IPS-18a (cell line): ENCODE data around the gene CCN2.
"Not testable (repeated sequence)": the region's sequence is repeated elsewhere in the genome, so short reads cannot be mapped to it uniquely, and the experiment has no call there.

Experiments used
- H3K27ac ChIP-seq: one replicate; pipeline ENCODE4 v1.5.1; 2013; ENCODE audit warnings: low read length
- H3K27me3 ChIP-seq: one replicate; pipeline ENCODE4 v1.6.1; 2013; ENCODE audit warnings: mild to moderate bottlenecking, low read length; ENCODE audit not compliant: control insufficient read depth, insufficient read depth
- H3K36me3 ChIP-seq: one replicate; pipeline ENCODE4 v1.6.1; 2013; ENCODE audit warnings: low read depth, low read length; ENCODE audit not compliant: control insufficient read depth
- H3K4me1 ChIP-seq: one replicate; pipeline ENCODE4 v1.6.1; 2013; ENCODE audit warnings: low read depth, low read length; ENCODE audit not compliant: control insufficient read depth
- H3K4me3 ChIP-seq: one replicate; pipeline ENCODE4 v1.5.1; 2013; ENCODE audit warnings: low read length
- H3K9ac ChIP-seq: one replicate; pipeline ENCODE4 v1.6.1; 2013; ENCODE audit warnings: mild to moderate bottlenecking, low read length, moderate library complexity
- H3K9me3 ChIP-seq: one replicate; pipeline ENCODE4 v1.6.1; 2013; ENCODE audit warnings: low read depth, low read length; ENCODE audit not compliant: control insufficient read depth

The CCN2 gene

DNA sequence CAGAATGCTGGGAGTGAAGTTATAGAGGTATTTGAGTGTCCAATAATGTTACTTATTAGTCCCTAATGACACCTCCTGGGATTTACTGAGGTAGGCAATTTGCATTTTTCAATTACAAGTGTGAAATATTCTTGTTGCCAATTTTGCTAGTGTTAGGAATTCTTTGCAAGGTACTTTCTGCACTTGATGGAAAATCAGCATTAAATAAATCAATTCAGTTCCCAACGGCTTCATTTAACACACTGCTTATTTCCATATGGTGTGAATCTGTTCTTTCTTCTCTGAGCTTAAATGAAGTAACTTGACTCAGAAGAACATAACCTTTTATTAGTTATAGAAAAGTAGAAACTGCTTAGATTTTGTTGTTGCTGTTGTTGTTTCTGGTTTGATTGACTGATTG, 21.2 kb downstream of the CCN2 start:
- Histone ChIP-seq H3K4me1 (no peaks in the 10 kb centered on the region), H3K36me3 (no peaks in the 10 kb centered on the region), H3K9ac (no peak overlapping the region), H3K27me3 (no peaks in the 10 kb centered on the region), H3K9me3 (no peaks in the 10 kb centered on the region), H3K27ac (no peak overlapping the region), H3K4me3 (no peak overlapping the region)

DNA sequence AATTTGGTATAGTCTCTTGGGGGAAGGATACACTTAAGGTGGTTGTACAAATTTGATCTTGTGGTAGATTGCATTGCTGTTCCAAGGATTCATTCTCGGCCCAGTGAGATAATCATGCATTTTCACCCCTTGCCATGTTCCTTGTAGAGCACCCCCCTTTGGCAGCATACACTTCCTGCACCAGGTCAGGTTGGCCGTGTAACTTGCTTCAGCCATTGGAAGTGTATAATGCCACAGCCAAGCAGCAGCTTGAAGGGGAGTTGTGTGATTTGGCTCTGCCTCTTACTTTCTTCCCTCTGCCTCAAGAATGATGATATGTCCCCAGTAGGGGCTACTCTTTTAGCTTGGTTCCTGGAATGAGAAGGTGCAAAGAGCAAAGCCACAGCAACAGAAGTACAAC, 21.9 kb downstream of the CCN2 start:
- Histone ChIP-seq H3K4me1 (no peaks in the 10 kb centered on the region), H3K27ac (no peak overlapping the region), H3K27me3 (no peaks in the 10 kb centered on the region), H3K4me3 (no peak overlapping the region), H3K9ac (no peak overlapping the region), H3K9me3 (no peaks in the 10 kb centered on the region), H3K36me3 (no peaks in the 10 kb centered on the region)

DNA sequence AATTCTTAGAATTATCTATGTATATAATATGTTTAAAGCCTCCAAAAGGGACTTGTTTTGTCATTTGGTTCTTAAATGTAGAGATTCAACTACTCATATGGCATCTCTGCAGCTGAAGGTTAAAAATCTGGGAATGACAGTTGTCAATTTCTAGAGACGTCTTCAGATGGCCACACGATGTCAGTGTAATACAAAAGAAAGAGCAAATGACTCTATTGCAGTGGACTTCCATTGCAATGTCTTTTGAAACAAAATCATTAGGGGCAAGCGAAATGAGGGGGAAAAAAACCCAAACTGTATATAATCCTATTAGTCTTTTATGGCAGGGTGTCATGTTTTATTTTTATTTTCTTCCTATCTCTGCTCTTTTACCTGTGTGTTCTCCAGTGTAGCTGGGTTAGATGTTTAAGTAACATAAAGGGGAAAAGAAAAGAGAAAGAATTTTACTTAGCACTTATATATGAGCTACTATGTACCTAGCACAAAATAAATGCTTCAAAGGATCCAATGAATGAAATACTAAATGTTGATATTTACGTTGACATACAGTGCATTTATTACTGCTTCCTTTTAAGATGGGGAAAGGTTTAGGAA, 26.2 kb downstream of the CCN2 start:
- no peaks in the 10 kb centered on the region for H3K9me3 ChIP-seq
- H3K4me3 ChIP-seq: no peak overlapping the region
- no peak overlapping the region for H3K9ac ChIP-seq
- no peak overlapping the region for H3K27ac ChIP-seq
- no peaks in the 10 kb centered on the region for H3K27me3 ChIP-seq
- no peaks in the 10 kb centered on the region for H3K36me3 ChIP-seq
- no peaks in the 10 kb centered on the region for H3K4me1 ChIP-seq

DNA sequence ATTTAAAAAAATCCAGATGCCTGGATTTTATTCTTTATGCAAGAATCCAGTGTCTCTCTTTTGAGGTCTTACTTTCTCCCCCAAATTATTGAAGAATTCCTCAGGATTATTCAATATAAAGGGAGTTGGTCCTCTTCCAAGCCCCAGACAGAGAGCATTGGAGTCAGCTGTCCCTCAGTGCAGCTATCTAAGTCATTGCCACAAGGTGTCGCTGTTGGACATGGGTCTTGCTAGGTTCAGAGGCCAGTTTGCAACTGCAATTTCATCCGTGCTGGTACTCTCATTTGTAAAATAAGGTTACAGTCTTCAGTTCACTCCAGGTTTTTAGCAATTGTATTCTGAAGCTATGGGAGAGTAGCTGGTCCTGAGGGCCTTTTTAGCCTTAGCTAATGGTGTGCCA, 27.8 kb downstream of the CCN2 start:
- Histone ChIP-seq H3K36me3 (peaks cover 5% of the 10 kb centered on the region), H3K4me3 (no peak overlapping the region), H3K9me3 (peaks cover 3% of the 10 kb centered on the region), H3K4me1 (no peaks in the 10 kb centered on the region), H3K27me3 (no peaks in the 10 kb centered on the region), H3K27ac (no peak overlapping the region), H3K9ac (no peak overlapping the region)

DNA sequence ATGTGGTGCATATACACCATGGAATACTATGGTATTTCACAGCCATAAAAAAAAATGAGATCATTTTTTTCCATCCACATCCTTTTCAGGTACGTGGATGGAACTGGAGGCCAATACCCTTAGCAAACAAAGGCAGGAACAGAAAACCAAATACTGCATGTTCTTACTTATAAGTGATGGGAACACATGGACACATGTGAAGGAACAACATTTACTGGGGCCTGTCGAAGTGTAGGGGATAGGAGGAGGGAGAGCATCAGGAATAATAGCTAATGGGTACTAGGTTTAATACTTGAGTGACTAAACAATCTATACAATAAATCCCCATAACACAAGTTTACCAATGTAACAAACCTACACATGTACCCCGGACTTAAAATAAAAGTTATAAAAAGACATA, 30.5 kb downstream of the CCN2 start:
- Histone ChIP-seq H3K4me1 (no peaks in the 10 kb centered on the region), H3K27ac (no peak overlapping the region), H3K4me3 (no peak overlapping the region), H3K9me3 (peaks cover 13% of the 10 kb centered on the region), H3K9ac (no peak overlapping the region), H3K36me3 (peaks cover 15% of the 10 kb centered on the region), H3K27me3 (no peaks in the 10 kb centered on the region)

- no peak overlapping the region for H3K9ac ChIP-seq
- H3K4me1 ChIP-seq: no peaks in the 10 kb centered on the region
- H3K4me3 ChIP-seq: no peak overlapping the region
- H3K27ac ChIP-seq: no peak overlapping the region
- H3K9me3 ChIP-seq: peaks cover 16% of the 10 kb centered on the region
- H3K27me3 ChIP-seq: no peaks in the 10 kb centered on the region
- H3K36me3 ChIP-seq: peaks cover 32% of the 10 kb centered on the region
These were observed 32.4 kb downstream of the CCN2 start for GRCh38 chr6:131918650-131919355.

GRCh38 chr6:131917763-131918649, 33.2 kb downstream of the CCN2 start:
- H3K4me3 ChIP-seq: no peak overlapping the region

DNA sequence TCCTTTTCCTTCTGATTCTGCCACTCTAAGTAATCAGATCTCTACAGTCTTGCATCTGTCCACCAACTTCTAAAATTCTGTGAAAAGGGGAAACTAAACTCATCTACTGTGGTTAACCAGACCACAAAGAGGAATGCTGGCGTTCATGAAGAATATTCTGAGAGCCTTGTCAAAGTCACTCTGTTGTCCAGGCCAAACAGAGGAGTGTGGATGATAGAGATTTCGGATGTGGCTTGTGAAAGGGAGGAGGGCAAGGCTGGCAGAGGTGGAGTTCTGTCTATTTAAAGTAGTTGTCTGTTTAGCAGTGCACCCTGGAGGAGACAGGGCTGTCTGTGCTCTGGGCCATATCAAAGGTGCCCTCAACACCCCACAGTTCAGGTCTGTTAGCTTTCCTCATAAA, 33.9 kb downstream of the CCN2 start:
- Histone ChIP-seq H3K36me3 (peaks cover 43% of the 10 kb centered on the region), H3K27me3 (no peaks in the 10 kb centered on the region), H3K9ac (no peak overlapping the region), H3K4me3 (no peak overlapping the region), H3K27ac (no peak overlapping the region), H3K4me1 (no peaks in the 10 kb centered on the region), H3K9me3 (peaks cover 16% of the 10 kb centered on the region)

More at GRCh38 chr6:131917763-131918649, 33.2 kb downstream of the CCN2 start:
- Histone ChIP-seq H3K4me1 (no peaks in the 10 kb centered on the region), H3K9ac (no peak overlapping the region), H3K27me3 (no peaks in the 10 kb centered on the region), H3K9me3 (peaks cover 16% of the 10 kb centered on the region), H3K36me3 (peaks cover 39% of the 10 kb centered on the region), H3K27ac (no peak overlapping the region)

DNA sequence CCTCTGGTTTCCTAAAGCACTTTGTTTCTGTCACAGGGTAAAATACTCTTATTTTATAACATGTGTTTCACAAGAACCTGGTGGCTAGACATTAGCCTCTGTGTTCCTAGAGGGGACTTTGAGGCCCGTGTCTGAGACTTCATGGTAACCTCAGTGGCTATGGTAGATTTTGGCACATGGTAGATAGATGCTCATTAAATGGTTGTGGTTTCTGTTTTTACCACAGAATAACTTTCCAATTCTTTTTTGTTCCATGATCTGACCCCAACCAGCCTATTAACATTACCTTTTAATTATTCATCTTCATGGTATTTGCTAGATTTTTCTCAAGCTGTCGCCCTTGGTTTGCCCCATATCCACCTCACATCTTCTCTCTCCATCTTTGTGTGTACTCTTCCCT, 34.3 kb downstream of the CCN2 start:
- Histone ChIP-seq H3K27me3 (no peaks in the 10 kb centered on the region), H3K36me3 (peaks cover 46% of the 10 kb centered on the region), H3K4me1 (no peaks in the 10 kb centered on the region), H3K27ac (no peak overlapping the region), H3K9ac (no peak overlapping the region), H3K4me3 (no peak overlapping the region), H3K9me3 (peaks cover 16% of the 10 kb centered on the region)

GRCh38 chr6:131916091-131916796, 34.9 kb downstream of the CCN2 start:
- peaks cover 16% of the 10 kb centered on the region for H3K9me3 ChIP-seq
- H3K27ac ChIP-seq, H3K27me3 ChIP-seq, H3K4me3 ChIP-seq, H3K4me1 ChIP-seq, H3K9ac ChIP-seq: not testable (repeated sequence)
- peaks cover 52% of the 10 kb centered on the region for H3K36me3 ChIP-seq
